HepG2 (cell line): ENCODE data around the gene TET3. TPM values are rescaled to one million over a fixed set of nuclear protein-coding genes. Genes with fewer than 3 reads are reported as not detected.

Experiments used
- ATAC-seq: fragments of 200-7000 bp; cut with Tn5 transposase; 3 replicates; pipeline ENCODE4 v1.9.1; 2020; ENCODE audit warnings: mild to moderate bottlenecking, moderate library complexity
- BruUV-seq: library from RNA; stranded (reverse); fragments of 400-500 nt; replicated peaks from 2 replicates; lab custom pipeline; 2021; lab: Mats Ljungman, UMichigan
- CTCF ChIA-PET: fragments of 300-600 bp; formaldehyde crosslinking; extraction: SDS; loops from one replicate; lab custom pipeline; 2021; ENCODE audit warnings: low total read pairs, inconsistent platforms, low intra/inter-chr PET ratio; lab: Yijun Ruan, JAX
- POLR2A ChIA-PET: fragments of 350-600 bp; sonication (Branson Sonifier 250); formaldehyde crosslinking; loops from one replicate; lab custom pipeline; 2020; ENCODE audit warnings: antibody characterized with exemption, inconsistent platforms; lab: Yijun Ruan, JAX
- DNase-seq: peaks from one replicate; pipeline ENCODE4 v3.0.0-alpha.2; 2015; ENCODE audit warnings: low spot score
- FAIRE-seq: peaks from 3 replicates; lab custom pipeline; 2011; peaks lifted over from hg19 to GRCh38; lab: Jason Lieb, UNC
- H2AFZ ChIP-seq: one replicate; pipeline ENCODE4 v1.6.1; 2011; ENCODE audit warnings: low read length, inconsistent platforms
- H3K27ac ChIP-seq: fragments of 300-600 bp; 3 replicates; pipeline ENCODE4 v1.8.0; 2011; ENCODE audit warnings: mixed run types, mild to moderate bottlenecking, mixed read lengths, low read length, inconsistent platforms; ENCODE audit not compliant: insufficient read depth; ENCODE audit errors: extremely low read length
- H3K27me3 ChIP-seq, 2 experiments: fragments of 200-600 bp in 1 of 2; 2 replicates in 1 of 2; 3 replicates in 1 of 2; pipeline versions ENCODE4 v1.6.0 to v1.8.0; 2011; ENCODE audit warnings: low read length in 2 of 2, mild to moderate bottlenecking in 2 of 2, moderate library complexity in 2 of 2, inconsistent platforms in 1 of 2; ENCODE audit not compliant: insufficient read depth in 2 of 2, control insufficient read depth in 1 of 2
- H3K36me3 ChIP-seq, 2 experiments: fragments of 200-600 bp in 1 of 2; replicated peaks in 1 of 2; 2 replicates in 1 of 2; 3 replicates in 1 of 2; pipeline versions ENCODE4 v1.5.1 to v1.8.0; 2011; ENCODE audit warnings: low read length in 2 of 2, inconsistent platforms in 1 of 2; ENCODE audit not compliant: insufficient read depth in 2 of 2, control insufficient read depth in 1 of 2
- H3K4me1 ChIP-seq: 2 replicates; pipeline ENCODE4 v1.5.1; 2012; ENCODE audit warnings: low read length, inconsistent platforms; ENCODE audit not compliant: insufficient read depth
- H3K4me2 ChIP-seq: 2 replicates; pipeline ENCODE4 v1.6.0; 2011; ENCODE audit warnings: low read depth, low read length, inconsistent platforms
- H3K4me3 ChIP-seq, 3 experiments: fragments of 200-600 bp in 1 of 3; sonication (generic), shearing (Covaris generic) in 1 of 3; replicated peaks in 1 of 3; 2 replicates each; pipeline ENCODE4 v1.5.1; 2011 to 2016; ENCODE audit warnings: low read length in 3 of 3, inconsistent platforms in 2 of 3, low read depth in 2 of 3, mild to moderate bottlenecking in 2 of 3, control low read depth in 1 of 3, mixed read lengths in 1 of 3; ENCODE audit not compliant: insufficient read depth in 1 of 3
- H3K79me2 ChIP-seq: one replicate; pipeline ENCODE4 v1.6.1; 2011; ENCODE audit warnings: low read length, inconsistent platforms; ENCODE audit not compliant: insufficient read depth
- H3K9ac ChIP-seq: 2 replicates; pipeline ENCODE4 v1.6.0; 2011; ENCODE audit warnings: mild to moderate bottlenecking, low read depth, low read length, inconsistent platforms; ENCODE audit not compliant: insufficient read depth
- H3K9me3 ChIP-seq: 2 replicates; pipeline ENCODE4 v1.5.1; 2012; ENCODE audit warnings: mild to moderate bottlenecking, low read length
- H4K20me1 ChIP-seq: 2 replicates; pipeline ENCODE4 v1.6.0; 2011; ENCODE audit warnings: inconsistent platforms, mild to moderate bottlenecking, low read length, moderate library complexity; ENCODE audit not compliant: insufficient read depth
- E2F2 ChIP-seq: sonication (generic); formaldehyde crosslinking; IDR thresholded peaks from 2 replicates; pipeline ENCODE4 v1.4.0; 2020; ENCODE audit warnings: missing genetic modification reagents, borderline replicate concordance
- GATAD1 ChIP-seq: IDR thresholded peaks from 2 replicates; pipeline ENCODE4 v1.6.1; 2016; ENCODE audit warnings: missing genetic modification reagents, missing compliant biosample characterization
- MXD3 ChIP-seq: IDR thresholded peaks from 2 replicates; pipeline ENCODE4 v1.6.1; 2016; ENCODE audit warnings: mild to moderate bottlenecking, missing biosample characterization, missing genetic modification reagents
- NFATC3 ChIP-seq: sonication (generic); formaldehyde crosslinking; IDR thresholded peaks from 2 replicates; pipeline ENCODE4 v1.5.1; 2020; ENCODE audit warnings: mild to moderate bottlenecking, missing genetic modification reagents
- RARG ChIP-seq: sonication (generic); formaldehyde crosslinking; IDR thresholded peaks from 2 replicates; pipeline ENCODE4 v1.4.0; 2020; ENCODE audit warnings: low read depth, mild to moderate bottlenecking, missing genetic modification reagents
- SP140L ChIP-seq: sonication (generic); formaldehyde crosslinking; IDR thresholded peaks from 2 replicates; pipeline ENCODE4 v1.4.0; 2020; ENCODE audit warnings: missing genetic modification reagents, borderline replicate concordance
- SRY ChIP-seq: sonication (generic); formaldehyde crosslinking; IDR thresholded peaks from 2 replicates; pipeline ENCODE4 v1.8.0; 2022; ENCODE audit warnings: mild to moderate bottlenecking, missing genetic modification reagents
- TERF1 ChIP-seq: sonication (generic); formaldehyde crosslinking; IDR thresholded peaks from 2 replicates; pipeline ENCODE4 v1.8.0; 2022; ENCODE audit warnings: mild to moderate bottlenecking, missing genetic modification reagents, moderate library complexity
- ZFP62 ChIP-seq: sonication (generic); formaldehyde crosslinking; IDR thresholded peaks from 2 replicates; pipeline ENCODE4 v1.4.0; 2020; ENCODE audit warnings: missing genetic modification reagents
- ZNF558 ChIP-seq: sonication (generic); formaldehyde crosslinking; IDR thresholded peaks from 2 replicates; pipeline ENCODE4 v1.9.0; 2022; ENCODE audit warnings: mild to moderate bottlenecking, missing genetic modification reagents, borderline replicate concordance
- ZXDC ChIP-seq: sonication (generic); formaldehyde crosslinking; IDR thresholded peaks from 2 replicates; pipeline ENCODE4 v1.5.0; 2020; ENCODE audit warnings: mild to moderate bottlenecking, missing genetic modification reagents
- WGBS: methylation state at CpG from one replicate; pipeline ENCODE4 v1.1.6; 2017; ENCODE audit warnings: low lambda C conversion rate; 5-methylcytosine and 5-hydroxymethylcytosine counted together
- in situ Hi-C: cut with HindIII; loops from 2 replicates; pipeline ENCODE4 v1.10.0; 2017; ENCODE audit warnings: low pct_unique_long_range_greater_than_20kb; ENCODE audit not compliant: extremely low pct_ligation_motif_present
- intact Hi-C: fragments of 100-400 bp; cut with micrococcal nuclease; formaldehyde crosslinking; loops from one replicate; pipeline ENCODE4 v1.10.0; 2022; ENCODE audit not compliant: unreplicated experiment
- polyA plus RNA-seq, 8 experiments: library from polyadenylated mRNA; depleted of rRNA in 3 of 8; stranded (reverse) in 7 of 8; unstranded in 1 of 8; fragments of >200 nt; fragmentation: Illumina TruSeq in 4 of 8; extraction: Trizol in 4 of 8; gene quantifications; 2 replicates each; pipeline versions ENCODE4 v1.2.1 to v1.2.3, GENCODE V29; 2011 to 2016; ENCODE audit warnings: low read depth in 4 of 8, missing spikeins in 1 of 8, mixed read lengths in 1 of 8; ENCODE audit not compliant: insufficient read depth in 1 of 8
- total RNA-seq, 5 experiments: library from RNA; depleted of rRNA; stranded (reverse); fragments of >200 nt; fragmentation: Illumina TruSeq; extraction: Trizol; gene quantifications; 2 replicates each; pipeline ENCODE4 v1.2.3, GENCODE V29; 2016; ENCODE audit warnings: low read depth in 1 of 5

Gene TET3
- total and polyA plus RNA-seq, 2 of the 13 experiments (the other 11 are each of a cell fraction or from before 2014, with no cell fraction given), result 4.3 to 6.8 TPM

GRCh38 chr2:74024216-74024615, 39.5 kb downstream of the TET3 start:
- no peak for TF ChIP-seq E2F2 (CRISPR knock-in tag)
- no peak for TF ChIP-seq SP140L
- no peak for TF ChIP-seq ZNF558 (CRISPR knock-in tag)
- TF ChIP-seq RARG, result no peak
- TF ChIP-seq ZXDC (CRISPR knock-in tag), result no peak
- no peak for TF ChIP-seq SRY
- no peak for TF ChIP-seq MXD3 (CRISPR knock-in tag)
- no peak for TF ChIP-seq ZFP62 (CRISPR knock-in tag)
- no peak for TF ChIP-seq GATAD1
- TF ChIP-seq TERF1 (CRISPR knock-in tag), result no peak
- no peak for TF ChIP-seq NFATC3
- WGBS, result 98% methylated on average over 4 of the region's 4 CpGs
- ChIA-PET CTCF (no interaction called here), POLR2A (no interaction called here)
- no TSS peak for BruUV-seq
- Histone ChIP-seq H3K4me3 (no peak overlapping the region), H3K4me1 (peaks cover 17% of the 10 kb centered on the region), H3K4me2 (no peak overlapping the region), H3K79me2 (peaks cover 15% of the 10 kb centered on the region), H3K9me3 (peaks cover 10% of the 10 kb centered on the region), H3K27me3 (no peaks in the 10 kb centered on the region), H3K9ac (no peak overlapping the region), H3K27ac (no peak overlapping the region), H3K36me3 (peaks cover 3 to 10% of the 10 kb centered on the region in 2 experiments; a peak in 3 of 5 replicates), H4K20me1 (no peaks in the 10 kb centered on the region), H2AFZ (no peak overlapping the region)
- intact Hi-C loops, result no loop called here
- FAIRE-seq (no peak), ATAC-seq (no peak), DNase-seq (no peak)
- in situ Hi-C loops, result no loop called here
